Stimulated activated CD4-positive, alpha-beta T cell treated with anti-CD3 and anti-CD28 coated beads, Interleukin-4, amount 100 ng/mL, for 24 hours (primary cell): ENCODE data around the gene FOXN3.

ENCODE experiments used
- DNase-seq: peaks from one replicate; pipeline ENCODE4 v3.0.0-alpha.2; 2020

Gene FOXN3

DNA sequence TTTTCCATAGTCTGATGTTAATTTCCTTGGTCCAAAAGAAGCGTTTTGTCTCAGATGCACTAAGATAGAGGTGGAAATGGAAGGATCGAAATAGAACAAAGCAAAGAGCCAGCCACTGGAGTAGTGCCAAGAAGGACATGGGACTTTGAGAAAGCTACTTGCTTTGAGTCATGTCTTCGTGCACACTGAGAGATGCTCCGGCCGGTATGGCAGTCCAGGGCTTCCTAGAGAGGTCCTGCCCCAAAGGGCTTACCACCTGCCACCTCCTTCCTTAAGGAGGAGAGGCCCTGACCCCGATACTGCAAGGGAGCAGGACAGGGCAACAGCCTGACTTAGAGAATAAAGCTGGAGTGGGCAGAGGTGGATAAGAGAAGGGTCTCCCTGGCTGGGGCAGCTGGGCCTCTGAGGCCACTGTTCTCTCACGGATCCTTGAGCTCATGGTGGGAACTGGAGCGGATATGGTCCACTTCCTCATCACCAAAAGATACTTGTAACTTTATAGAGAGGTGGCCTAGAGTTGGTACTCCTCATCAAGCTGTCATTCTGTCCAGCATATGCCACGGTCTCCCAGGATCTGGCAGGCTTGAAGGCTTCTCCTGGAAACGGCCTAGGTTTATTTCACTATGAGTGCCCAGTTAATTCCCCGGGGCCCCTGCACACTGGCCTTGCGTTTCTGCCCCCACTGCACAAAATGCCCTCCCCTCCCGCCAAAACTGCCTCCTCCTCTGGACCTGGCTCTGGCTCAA is 57.4 kb downstream of the FOXN3 start:
- no peak for DNase-seq

DNA sequence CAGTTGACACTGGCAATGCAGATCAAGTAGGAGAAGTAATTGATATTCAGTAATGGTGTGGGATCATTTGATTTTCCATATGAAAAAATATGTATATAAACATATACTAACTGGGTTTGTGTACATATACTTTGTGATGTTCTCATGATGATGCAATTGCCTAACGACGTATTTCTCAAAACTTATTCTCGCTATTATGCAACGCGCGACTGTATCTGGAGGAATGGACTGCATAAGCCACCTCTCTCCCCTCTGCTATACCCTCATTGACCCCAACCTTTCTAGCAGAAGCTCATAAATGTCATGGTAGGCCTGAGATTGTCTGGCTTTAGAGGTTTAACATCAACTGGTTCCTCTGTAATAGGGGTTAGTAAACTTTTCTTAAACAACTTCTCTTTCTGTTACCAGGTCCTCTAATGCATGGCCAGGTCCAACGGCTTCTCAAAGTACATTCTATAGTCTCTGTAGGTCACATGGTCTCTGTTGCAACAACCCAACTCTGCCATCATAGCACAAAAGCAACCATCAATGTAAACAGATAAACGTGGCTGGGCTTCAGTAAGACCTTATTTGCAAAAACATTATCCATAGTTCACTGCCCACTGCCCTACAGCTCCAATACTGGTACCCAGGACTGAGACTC is 59.3 kb downstream of the FOXN3 start:
- DNase-seq = no peak

DNA sequence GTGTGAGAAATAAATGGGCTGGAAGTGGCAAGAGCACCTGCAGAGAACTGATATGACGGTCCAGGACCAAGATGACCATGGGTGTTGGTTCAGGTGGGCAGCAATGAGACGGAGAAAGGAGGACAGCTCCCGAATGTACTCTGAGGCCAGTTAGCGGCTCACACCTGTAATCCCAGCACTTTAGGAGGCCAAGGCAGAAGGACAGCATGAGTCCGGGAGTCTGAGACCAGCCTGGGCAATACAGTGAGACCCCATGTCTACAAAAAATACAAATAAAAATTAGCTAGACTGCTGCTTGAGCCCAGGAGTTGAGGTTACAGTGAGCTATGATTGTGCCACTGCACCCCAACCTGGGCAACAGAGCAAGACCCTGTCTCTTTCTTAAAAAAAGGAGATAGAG is 60.1 kb downstream of the FOXN3 start:
- DNase-seq = no peak

DNA sequence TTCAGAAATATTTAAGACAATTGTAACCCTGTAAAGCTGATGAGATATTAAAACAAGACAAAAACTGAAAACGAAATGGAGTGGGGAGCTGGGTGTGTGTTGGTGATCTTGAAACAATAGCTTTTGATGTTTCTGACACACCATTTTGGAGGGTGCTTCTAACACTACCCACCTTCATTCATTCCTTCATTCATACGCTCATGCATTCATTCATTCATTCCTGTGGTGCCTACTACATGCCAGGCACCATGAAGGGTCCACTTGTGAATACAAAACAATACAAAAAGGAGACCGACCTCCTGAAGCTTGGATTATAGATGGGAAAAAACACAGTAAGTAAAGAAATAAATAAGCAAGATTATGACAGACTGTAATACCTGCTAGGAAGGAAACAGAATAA is 60.5 kb downstream of the FOXN3 start:
- no peak for DNase-seq

DNA sequence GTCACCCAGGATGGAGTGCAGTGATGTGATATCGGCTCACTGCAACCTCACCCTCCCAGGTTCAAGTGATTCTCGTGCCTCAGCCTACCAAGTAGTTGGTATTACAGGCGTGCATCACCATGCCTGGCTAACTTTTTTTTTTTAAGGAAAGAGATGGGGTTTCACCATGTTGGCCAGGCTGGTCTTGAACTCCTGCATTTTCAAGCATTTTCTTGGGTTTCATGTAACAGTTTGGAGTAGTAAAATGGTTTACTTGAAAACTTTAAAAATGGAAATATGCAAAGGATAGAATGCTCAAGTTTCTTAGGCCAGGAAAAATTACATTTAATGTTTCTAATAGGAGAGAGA is 63.3 kb downstream of the FOXN3 start:
- DNase-seq = no peak

DNA sequence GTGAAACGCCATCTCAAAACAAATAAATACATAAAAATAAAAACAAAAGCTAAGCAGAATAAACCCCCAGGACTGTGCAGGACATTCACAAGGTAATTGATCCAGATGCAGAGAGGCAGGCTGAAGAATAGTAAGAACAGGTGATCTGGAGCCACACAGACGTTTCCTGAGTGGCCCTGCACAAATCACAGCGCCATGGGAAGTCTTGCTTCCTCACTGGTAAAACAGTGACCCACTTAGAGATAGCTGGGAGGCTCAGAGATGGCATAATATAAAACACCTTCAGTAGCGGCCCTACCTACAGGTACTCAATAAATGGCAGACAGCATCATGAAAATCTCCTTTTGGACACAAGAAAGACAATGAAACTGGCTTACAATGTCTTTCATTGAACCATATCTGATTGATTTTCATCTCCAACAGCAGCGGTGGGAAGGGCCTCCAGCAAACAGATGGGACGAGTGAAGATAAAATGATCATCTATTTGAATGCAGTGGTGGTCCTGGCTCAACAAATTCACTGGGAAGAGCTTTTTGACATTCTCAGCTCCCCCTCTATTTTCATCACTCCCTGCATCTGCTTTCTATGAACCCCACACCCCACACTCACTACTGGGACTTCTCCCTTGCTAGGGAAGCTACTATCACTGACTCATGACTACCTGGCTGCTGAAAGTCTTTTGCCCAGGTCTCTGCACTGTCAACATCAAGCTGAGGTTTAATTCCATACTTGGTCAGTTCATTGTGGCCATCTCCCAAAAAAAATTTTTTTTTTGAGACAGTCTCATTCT is 63.9 kb downstream of the FOXN3 start:
- DNase-seq = no peak

DNA sequence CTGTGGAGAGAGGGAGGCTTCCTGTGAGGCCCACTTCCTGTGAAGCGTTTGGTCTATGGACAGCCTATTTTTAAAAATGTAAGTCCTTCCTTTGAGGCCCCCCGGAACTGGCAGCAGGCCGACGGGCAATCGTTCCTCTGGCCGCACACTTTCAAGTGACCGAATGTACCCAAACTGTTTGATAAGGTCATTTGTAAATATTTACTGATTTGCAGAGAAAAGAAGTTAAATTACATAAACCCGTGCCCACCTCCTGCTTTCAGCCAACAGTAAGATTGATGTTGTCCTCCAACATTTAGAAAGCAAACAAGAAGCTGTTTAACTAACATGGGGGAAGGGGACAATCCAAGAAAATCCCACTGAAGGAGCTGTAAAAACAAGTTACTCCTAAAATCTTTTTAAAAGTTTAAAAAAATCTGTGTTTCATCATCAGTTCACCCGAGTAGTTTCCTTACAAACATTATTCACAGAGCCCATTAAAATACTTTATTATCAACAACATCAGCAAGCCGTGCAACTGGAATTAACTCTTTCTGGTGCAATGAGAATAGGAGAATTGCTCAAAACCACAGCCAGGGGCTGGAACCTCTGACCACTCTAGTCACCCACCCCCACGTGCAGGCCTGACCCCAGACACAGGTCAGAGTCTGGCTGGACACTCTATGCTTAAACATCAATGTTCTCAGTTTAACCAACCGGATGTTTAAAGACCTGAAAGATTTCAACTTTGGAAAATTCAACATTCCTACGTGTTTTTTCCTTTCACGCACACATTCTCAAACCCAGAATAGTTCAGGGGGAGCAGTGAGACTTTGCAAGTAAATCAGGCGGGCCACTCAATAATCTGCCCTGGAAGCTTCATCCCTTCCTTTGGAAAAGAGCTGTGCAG is 65.3 kb downstream of the FOXN3 start:
- no peak for DNase-seq

DNA sequence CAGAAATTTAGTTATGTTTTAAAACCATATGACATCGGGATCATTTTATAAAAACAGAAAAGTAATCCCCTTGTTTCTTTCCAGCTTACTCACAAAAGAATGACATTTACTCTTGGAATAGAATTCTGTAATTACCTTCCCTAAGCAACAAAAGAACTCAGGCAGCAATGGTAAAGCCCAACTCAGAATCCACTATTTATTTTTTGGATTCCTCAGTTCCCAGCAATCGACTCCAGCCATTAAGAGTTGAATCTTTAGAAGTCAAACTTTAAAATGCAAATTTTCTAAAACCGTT is 65.9 kb downstream of the FOXN3 start:
- DNase-seq = no peak

DNA sequence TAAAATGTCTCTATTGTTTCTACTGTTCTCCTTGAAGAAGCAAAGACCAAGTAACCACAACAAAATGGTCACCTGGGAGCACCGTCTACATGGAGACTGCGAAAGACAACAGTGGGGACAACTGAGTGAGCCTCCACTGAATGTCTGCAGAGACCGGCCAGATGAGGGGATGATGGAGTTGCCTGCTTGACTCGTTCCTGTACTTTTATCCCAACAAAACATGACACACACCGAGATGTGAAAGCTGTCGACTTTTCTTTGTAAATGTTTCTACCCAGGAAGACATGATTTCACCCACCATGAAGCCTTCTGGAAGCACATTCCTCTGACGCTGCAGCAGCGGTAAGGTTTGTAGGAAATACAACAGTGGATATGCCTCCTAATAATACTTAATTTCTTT is 66.9 kb downstream of the FOXN3 start:
- no peak for DNase-seq

DNA sequence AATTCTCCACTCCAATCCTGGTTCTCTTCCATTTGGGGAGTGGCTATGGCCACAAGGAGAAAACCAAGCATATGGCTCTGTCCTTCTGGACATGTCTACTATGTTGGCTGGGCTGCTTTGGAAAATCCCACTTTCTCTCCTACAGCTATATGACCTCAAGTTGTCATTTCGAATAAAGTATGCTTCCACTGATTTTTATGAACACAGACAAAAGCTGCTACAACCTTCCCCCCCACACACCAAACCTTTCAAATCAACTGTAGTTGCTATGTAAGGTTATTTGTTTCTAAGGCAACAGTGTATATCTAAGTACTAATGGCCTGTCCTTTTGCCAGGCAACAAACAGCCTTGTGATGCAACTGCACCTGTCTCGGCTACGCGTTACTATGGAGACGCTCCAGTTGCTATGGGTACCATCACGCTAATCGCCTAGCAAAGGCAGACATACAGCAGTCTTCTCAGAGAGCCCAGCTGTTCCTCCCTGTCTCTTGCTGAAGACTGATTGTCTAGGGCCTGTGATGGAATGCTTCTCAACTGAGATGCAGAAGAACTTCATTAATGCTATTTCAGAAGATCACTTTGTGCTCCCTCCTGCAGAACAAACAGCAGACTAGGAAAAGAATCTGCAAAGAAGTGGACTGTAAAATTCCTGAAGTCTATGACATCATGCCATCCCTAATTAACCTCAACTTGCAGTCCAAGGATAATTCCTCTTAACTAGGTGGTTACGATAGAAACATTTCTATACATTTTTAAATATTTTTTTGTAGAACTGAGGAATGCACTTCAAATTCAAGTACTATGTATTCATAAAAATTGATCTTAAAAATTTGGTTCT is 67.6 kb downstream of the FOXN3 start:
- no peak for DNase-seq

DNA sequence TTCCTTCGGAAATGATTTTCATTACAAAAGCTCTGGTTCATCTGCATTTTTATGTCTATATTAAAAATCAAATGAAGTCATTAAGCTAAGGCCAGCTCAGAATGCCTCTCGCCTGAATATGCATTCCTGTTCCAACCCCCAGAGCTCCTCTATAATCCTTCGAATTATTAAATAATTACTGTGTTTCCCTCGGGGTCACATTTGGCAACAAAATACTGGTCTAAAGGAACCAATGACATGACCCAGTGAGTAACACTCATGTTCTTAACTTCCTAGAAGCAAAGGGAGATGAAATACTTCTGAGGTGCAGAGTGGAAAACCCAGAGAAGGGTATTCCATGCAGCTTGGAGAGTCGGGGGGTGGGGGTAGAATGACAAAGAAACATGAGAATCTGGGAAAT is 68.3 kb downstream of the FOXN3 start:
- DNase-seq = no peak

DNA sequence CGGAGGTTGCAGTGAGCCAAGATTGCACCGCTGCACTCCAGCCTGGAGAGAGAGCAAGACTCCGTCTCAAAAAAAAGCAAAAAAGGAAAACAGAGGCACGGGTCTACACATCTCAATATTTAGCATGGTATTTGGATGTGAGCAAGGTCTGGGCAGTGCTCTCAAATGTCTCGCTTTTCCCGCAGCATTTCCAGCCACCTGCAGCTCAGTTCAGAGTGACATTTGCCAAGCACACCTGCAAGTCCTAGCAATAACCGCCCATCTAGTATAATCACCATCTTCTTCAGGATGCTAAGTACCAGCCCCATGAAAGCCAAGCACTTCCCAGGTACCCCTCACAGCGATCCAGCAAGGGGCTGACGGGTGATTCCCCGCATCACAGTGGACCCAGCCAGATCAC is 69.1 kb downstream of the FOXN3 start:
- DNase-seq = no peak

DNA sequence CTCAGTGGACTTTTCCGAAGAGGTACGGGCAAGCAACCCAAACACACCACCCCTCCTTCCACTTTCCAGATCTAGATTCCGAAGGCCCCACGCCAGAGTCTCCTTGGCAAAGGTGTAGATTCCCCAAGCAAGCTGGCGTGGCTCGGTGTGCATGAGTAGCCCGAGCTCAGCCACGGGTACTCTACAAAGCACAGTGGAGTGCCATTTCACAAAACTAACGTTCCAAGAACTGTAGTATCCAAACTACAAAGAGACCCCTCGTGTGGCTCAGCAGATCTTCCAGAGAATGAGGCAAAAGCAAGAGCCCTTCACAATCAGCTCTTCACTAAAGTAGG is 72.1 kb downstream of the FOXN3 start:
- DNase-seq = no peak

DNA sequence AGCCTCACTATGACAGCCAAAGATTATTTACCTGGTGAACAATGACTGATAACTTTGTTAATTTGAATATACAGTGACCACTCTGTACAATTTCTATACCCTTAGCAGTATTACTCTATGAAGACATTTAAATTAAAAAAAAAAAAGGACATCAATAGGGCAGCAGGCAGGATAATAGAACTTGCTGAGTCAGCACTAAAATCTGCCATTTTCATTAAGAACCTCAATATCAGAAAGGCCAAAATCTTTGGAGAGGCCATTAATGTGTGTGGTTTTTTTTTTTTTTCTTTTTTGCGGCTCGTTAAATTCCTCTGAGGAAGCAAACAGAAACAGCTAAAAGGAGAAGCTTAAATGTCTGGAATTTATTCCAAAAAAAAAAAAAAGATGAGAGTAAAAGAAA is 73.7 kb downstream of the FOXN3 start:
- no peak for DNase-seq

DNA sequence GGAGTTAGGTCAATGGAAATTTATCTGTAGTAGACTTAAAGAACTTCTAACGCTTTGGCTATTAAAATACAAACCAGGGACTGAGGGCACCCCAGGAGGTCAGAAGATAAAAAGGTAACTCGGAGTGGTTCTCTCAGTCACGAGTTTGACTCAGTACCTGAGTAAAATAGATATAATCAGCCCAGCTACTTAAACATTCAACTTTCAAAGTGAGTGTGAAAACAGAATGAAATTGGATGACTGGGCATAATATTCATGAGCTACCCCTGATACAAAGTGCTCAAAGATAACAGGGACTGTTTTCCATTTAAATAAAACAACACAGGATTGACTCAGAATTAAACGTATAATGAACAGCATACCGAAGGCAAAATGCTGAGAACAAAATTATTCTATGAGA is 75.0 kb downstream of the FOXN3 start:
- no peak for DNase-seq

DNA sequence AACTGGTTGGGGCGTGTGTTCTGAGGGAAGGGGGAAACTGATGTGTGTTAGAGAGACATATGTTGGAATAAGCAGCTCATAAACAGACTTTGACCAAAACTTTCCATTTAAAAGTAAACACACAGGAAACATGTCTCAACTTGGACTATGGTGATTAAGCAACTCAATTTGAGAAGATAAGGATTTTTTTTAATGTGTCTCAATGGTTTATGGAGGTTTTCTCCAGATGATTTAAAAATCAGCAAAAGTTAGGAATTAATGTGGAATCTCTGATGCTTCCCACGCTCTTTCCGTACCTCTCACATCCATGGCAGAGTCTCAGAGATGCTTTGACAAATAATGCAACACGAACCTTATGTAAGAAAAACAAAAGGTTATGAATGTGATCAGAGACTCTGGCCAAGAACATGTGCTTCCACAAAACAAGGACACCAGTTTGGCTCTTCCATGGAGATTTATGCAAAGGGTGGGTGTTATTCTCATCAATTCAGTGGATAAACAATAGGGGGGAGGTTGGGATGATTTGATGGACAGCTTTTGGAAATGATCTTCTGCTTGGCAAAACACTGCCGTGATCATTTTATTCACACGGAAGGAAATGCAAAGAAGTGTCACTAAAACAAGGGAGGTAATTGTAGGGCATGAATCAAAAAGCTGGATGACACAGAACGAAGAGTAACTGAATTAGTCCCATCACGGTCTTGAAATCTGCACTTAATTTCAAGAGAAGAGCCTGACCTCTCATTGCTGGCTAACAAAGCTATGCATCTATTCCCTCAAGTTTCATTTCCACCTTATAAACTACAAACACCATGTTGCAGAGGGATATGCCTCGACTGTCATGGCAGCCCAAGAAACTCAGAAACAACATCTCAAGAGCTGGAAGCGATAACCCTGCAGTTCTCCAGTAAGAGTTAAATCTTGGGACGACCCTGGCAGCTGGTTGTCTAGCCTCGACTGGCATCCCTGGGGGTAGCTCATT is 76.5 kb downstream of the FOXN3 start:
- no peak for DNase-seq

DNA sequence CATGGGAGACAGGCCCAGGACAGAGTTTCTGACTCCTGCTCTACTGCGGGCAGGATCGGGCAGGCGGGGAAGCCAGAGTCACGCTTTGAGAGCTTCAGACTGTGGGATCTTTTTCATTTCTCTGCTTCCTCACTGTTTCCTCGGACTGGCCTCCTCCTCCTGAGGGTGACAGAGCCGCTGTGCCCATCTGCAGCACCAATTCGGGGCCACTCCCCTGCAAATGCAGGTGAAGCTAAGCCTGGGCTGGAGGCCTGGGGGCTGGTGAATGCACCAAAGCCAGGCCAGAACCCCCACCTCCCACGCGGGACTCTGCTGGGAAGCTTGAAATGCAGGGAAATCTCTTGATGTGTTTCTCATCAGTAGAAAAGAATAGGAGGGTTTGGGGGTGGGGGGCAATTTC is 77.5 kb downstream of the FOXN3 start:
- no peak for DNase-seq

DNA sequence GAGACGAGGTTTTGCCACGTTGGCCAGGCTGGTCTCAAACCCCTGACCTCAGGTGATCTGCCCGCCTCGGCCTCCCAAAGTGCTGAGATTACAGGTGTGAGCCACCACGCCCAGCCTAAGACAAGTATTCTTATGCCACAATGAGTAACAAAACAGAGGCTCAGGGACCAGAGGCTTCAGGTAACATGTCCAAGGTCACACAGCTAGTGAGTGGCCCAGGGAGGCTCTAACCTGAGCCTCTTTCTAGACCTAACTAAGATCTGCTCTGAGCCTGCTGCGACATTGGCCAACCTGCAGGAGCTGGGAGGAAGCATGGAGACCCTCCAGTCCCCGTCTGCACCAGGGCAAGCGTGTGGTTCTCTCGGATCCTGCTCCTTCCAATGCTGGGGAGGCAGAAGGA is 77.9 kb downstream of the FOXN3 start:
- DNase-seq = no peak

DNA sequence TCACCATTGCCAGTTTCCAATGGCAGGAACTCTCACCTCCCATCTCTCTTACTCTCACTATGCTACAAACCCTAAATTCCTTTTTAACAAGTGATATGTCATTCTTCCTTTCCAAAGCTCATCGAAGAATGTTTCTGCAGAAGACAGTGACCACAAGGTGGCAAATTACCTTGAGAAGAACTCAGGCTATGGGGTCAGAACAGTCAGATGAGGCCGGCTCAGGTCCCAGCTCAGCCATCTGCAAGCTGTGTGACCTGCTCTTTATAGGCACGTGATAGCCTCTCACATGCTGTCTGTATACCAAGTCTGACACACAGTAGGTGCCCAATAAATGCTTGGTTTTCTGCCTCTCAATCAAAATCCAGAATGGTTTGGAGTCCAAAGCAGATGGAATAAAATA is 80.7 kb downstream of the FOXN3 start:
- no peak for DNase-seq

DNA sequence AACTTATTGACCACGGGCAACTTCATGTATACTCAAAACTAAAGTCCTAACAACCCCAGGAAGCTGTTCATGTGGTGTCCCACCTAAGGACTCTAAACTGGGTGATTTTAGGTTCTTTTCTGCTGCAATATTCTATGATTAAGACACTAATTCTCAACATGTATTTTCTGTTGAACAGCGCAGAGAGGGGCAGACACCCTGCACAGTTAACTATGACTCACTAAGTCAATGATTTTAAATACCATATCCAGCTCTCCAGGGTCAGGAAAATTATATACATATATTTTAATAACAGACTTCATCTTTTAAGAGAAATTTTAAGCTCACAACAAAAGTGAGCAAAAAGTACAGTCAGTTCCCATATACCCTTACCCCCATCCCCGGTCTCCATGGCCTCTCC is 85.0 kb downstream of the FOXN3 start:
- DNase-seq = no peak

DNA sequence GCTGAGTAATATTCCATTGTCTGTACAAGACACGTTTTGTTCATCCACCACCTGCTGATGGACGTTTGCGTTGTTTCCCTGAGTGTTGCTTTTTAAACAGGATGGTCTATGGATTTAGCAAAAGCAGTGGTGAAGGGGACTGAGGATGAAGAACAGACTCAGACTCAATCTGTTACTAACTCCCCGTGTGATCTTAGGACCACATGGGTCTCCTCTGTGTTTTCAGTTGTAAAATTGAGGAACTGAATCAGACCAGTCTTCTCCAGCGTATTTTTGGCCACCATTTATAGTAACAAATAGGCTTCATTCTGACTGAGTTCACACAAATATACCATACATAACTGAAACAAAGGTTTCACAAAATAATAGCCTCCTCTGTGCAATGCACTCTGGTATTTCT is 85.6 kb downstream of the FOXN3 start:
- no peak for DNase-seq
